HEK293 (cell line): ENCODE measurements around the gene IFIT2.

ENCODE experiments used
- CTCF ChIA-PET: fragments of 350-600 bp; formaldehyde crosslinking; extraction: SDS; loops from one replicate; lab custom pipeline; 2021; ENCODE audit warnings: antibody characterized with exemption; lab: Yijun Ruan, JAX
- POLR2A ChIA-PET: fragments of 300-600 bp; formaldehyde crosslinking; extraction: SDS; loops from one replicate; lab custom pipeline; 2020; ENCODE audit warnings: antibody characterized with exemption, inconsistent platforms; lab: Yijun Ruan, JAX
- H3K27ac ChIP-seq: fragments of 200-500 bp; sonication (Bioruptor generic); 2 replicates; pipeline ENCODE4 v1.5.1; 2014; ENCODE audit warnings: low read depth, low read length, control low read depth, inconsistent platforms; ENCODE audit errors: extremely low read depth
- H3K36me3 ChIP-seq, 2 experiments: fragments of 200-500 bp in 1 of 2; sonication (Bioruptor generic) in 1 of 2; 1 replicate in 1 of 2; 2 replicates in 1 of 2; pipeline ENCODE4 v1.5.1; 2014 to 2017; ENCODE audit warnings: inconsistent platforms in 2 of 2, low read length in 2 of 2; ENCODE audit not compliant: control insufficient read depth in 2 of 2, insufficient read depth in 1 of 2
- H3K4me1 ChIP-seq: fragments of 200-500 bp; sonication (Bioruptor generic); 2 replicates; pipeline ENCODE4 v1.5.1; 2014; ENCODE audit warnings: mild to moderate bottlenecking, low read length, inconsistent platforms; ENCODE audit not compliant: control insufficient read depth, insufficient read depth
- H3K4me3 ChIP-seq: 2 replicates; pipeline ENCODE4 v1.5.1; 2011; ENCODE audit warnings: low read depth, mild to moderate bottlenecking, control low read depth, low read length, moderate library complexity
- H3K9me3 ChIP-seq: fragments of 200-500 bp; sonication (Bioruptor generic); 2 replicates; pipeline ENCODE4 v1.5.1; 2014; ENCODE audit warnings: low read depth, low read length, inconsistent platforms; ENCODE audit not compliant: control insufficient read depth, insufficient read depth
- BCL6B ChIP-seq: fragments of 450-650 bp; formaldehyde crosslinking; IDR thresholded peaks from 2 replicates; pipeline ENCODE4 v1.5.1; 2017; ENCODE audit warnings: missing biosample characterization, missing genetic modification characterization
- ELK4 ChIP-seq: IDR thresholded peaks from 2 replicates; pipeline ENCODE4 v1.6.1; 2011; ENCODE audit warnings: mild to moderate bottlenecking, low read depth, low read length, borderline replicate concordance
- KLF16 ChIP-seq: fragments of 450-650 bp; formaldehyde crosslinking; IDR thresholded peaks from 2 replicates; pipeline ENCODE4 v1.5.1; 2017; ENCODE audit warnings: missing biosample characterization, missing genetic modification characterization
- OVOL3 ChIP-seq: fragments of 450-650 bp; formaldehyde crosslinking; IDR thresholded peaks from 2 replicates; pipeline ENCODE4 v1.5.1; 2016; ENCODE audit warnings: missing biosample characterization, missing genetic modification characterization
- YY2 ChIP-seq: fragments of 450-650 bp; formaldehyde crosslinking; IDR thresholded peaks from 2 replicates; pipeline ENCODE4 v1.5.1; 2016; ENCODE audit warnings: missing biosample characterization, missing genetic modification characterization
- ZBTB48 ChIP-seq: fragments of 450-650 bp; formaldehyde crosslinking; IDR thresholded peaks from 2 replicates; pipeline ENCODE4 v1.5.1; 2016; ENCODE audit warnings: missing biosample characterization, missing genetic modification characterization
- ZBTB8A ChIP-seq: fragments of 450-650 bp; formaldehyde crosslinking; IDR thresholded peaks from 2 replicates; pipeline ENCODE4 v1.5.1; 2016; ENCODE audit warnings: missing biosample characterization, missing genetic modification characterization
- ZEB2 ChIP-seq: fragments of 450-650 bp; formaldehyde crosslinking; IDR thresholded peaks from 2 replicates; pipeline ENCODE4 v1.5.1; 2016; ENCODE audit warnings: missing biosample characterization, missing genetic modification characterization
- ZFP41 ChIP-seq: fragments of 450-650 bp; formaldehyde crosslinking; IDR thresholded peaks from 2 replicates; pipeline ENCODE4 v1.5.1; 2016; ENCODE audit warnings: missing biosample characterization, missing genetic modification characterization, borderline replicate concordance
- ZNF148 ChIP-seq: fragments of 450-650 bp; formaldehyde crosslinking; IDR thresholded peaks from 2 replicates; pipeline ENCODE4 v1.5.0; 2017; ENCODE audit warnings: missing biosample characterization, missing genetic modification characterization, borderline replicate concordance
- ZNF175 ChIP-seq: fragments of 450-650 bp; formaldehyde crosslinking; IDR thresholded peaks from 2 replicates; pipeline ENCODE4 v1.5.1; 2016; ENCODE audit warnings: missing biosample characterization, missing genetic modification characterization
- ZNF19 ChIP-seq: fragments of 450-650 bp; formaldehyde crosslinking; IDR thresholded peaks from 2 replicates; pipeline ENCODE4; 2016; ENCODE audit warnings: missing biosample characterization, missing genetic modification characterization, low read depth
- ZNF211 ChIP-seq: fragments of 450-650 bp; formaldehyde crosslinking; IDR thresholded peaks from 2 replicates; pipeline ENCODE4 v1.5.1; 2016; ENCODE audit warnings: low read depth, missing biosample characterization, missing genetic modification characterization
- ZNF223 ChIP-seq: fragments of 450-650 bp; formaldehyde crosslinking; IDR thresholded peaks from 2 replicates; pipeline ENCODE4 v1.5.1; 2016; ENCODE audit warnings: missing biosample characterization, missing genetic modification characterization
- ZNF23 ChIP-seq: fragments of 450-650 bp; formaldehyde crosslinking; IDR thresholded peaks from 2 replicates; pipeline ENCODE4 v1.5.1; 2016; ENCODE audit warnings: missing biosample characterization, missing genetic modification characterization, borderline replicate concordance
- ZNF248 ChIP-seq: fragments of 450-650 bp; formaldehyde crosslinking; IDR thresholded peaks from 2 replicates; pipeline ENCODE4 v1.5.1; 2017; ENCODE audit warnings: missing biosample characterization, missing genetic modification characterization
- ZNF266 ChIP-seq: fragments of 450-650 bp; formaldehyde crosslinking; IDR thresholded peaks from 2 replicates; pipeline ENCODE4 v1.5.1; 2016; ENCODE audit warnings: missing biosample characterization, missing genetic modification characterization, low read depth
- ZNF529 ChIP-seq: fragments of 450-650 bp; formaldehyde crosslinking; IDR thresholded peaks from 2 replicates; pipeline ENCODE4 v1.5.1; 2017; ENCODE audit warnings: missing genetic modification characterization, missing biosample characterization; ENCODE audit not compliant: insufficient replicate concordance
- ZNF580 ChIP-seq: fragments of 450-650 bp; formaldehyde crosslinking; IDR thresholded peaks from 2 replicates; pipeline ENCODE4 v1.5.1; 2016; ENCODE audit warnings: missing biosample characterization, missing genetic modification characterization
- ZNF596 ChIP-seq: fragments of 450-650 bp; IDR thresholded peaks from 2 replicates; pipeline ENCODE4 v1.5.0; 2018; ENCODE audit warnings: missing biosample characterization, mild to moderate bottlenecking, missing genetic modification characterization, moderate library complexity
- ZNF621 ChIP-seq: fragments of 450-650 bp; formaldehyde crosslinking; IDR thresholded peaks from 2 replicates; pipeline ENCODE4 v1.5.1; 2017; ENCODE audit warnings: missing biosample characterization, missing genetic modification characterization
- ZNF639 ChIP-seq: fragments of 450-650 bp; formaldehyde crosslinking; IDR thresholded peaks from 2 replicates; pipeline ENCODE4 v1.5.1; 2016; ENCODE audit warnings: missing biosample characterization, missing genetic modification characterization
- ZNF670 ChIP-seq: fragments of 450-650 bp; formaldehyde crosslinking; IDR thresholded peaks from 2 replicates; pipeline ENCODE4 v1.5.1; 2016; ENCODE audit warnings: missing biosample characterization, missing genetic modification characterization, low read depth
- ZNF677 ChIP-seq: fragments of 450-650 bp; IDR thresholded peaks from 2 replicates; pipeline ENCODE4 v1.5.0; 2018; ENCODE audit warnings: missing biosample characterization, mild to moderate bottlenecking, missing genetic modification characterization, moderate library complexity
- ZNF791 ChIP-seq: fragments of 450-650 bp; formaldehyde crosslinking; IDR thresholded peaks from 2 replicates; pipeline ENCODE4 v1.5.1; 2016; ENCODE audit warnings: missing biosample characterization, missing genetic modification characterization
- ZNF843 ChIP-seq: fragments of 450-650 bp; formaldehyde crosslinking; IDR thresholded peaks from 2 replicates; pipeline ENCODE4 v1.5.1; 2016; ENCODE audit warnings: missing biosample characterization, missing genetic modification characterization

IFIT2 gene

GRCh38 chr10:89352802-89353201, 51.0 kb downstream of the IFIT2 start (continued):
- TF ChIP-seq ZEB2 (tag by site-specific recombination) (no peak), ZNF266 (no peak), ZNF580 (tag by site-specific recombination) (no peak), ZBTB8A (tag by site-specific recombination) (no peak), OVOL3 (no peak), ZNF791 (tag by site-specific recombination) (no peak), ZNF148 (tag by site-specific recombination) (no peak), ZNF19 (tag by site-specific recombination) (no peak)

GRCh38 chr10:89355394-89355931, 53.6 kb downstream of the IFIT2 start:
- no peak overlapping the region for H3K27ac ChIP-seq
- CTCF ChIA-PET: interaction anchor here (0.6 to 0.8 kb wide), 2 partner anchors 14 to 643 kb away, joined by 3 read pairs; no protein-coding TSS in a partner anchor
- no peak for TF ChIP-seq BCL6B (tag by site-specific recombination)
- TF ChIP-seq ZNF529 (tag by site-specific recombination): no peak
- TF ChIP-seq KLF16: no peak
- no peak for TF ChIP-seq ZBTB48 (tag by site-specific recombination)
- TF ChIP-seq YY2 (tag by site-specific recombination): no peak
- no peak for TF ChIP-seq ZNF843 (tag by site-specific recombination)
- no peak for TF ChIP-seq ZNF639
- TF ChIP-seq ZNF211: no peak
- H3K36me3 ChIP-seq: no peaks in the 10 kb centered on the region
- POLR2A ChIA-PET: interaction anchor here (0.5 kb wide), 1 partner anchor 37 kb away, joined by 4 read pairs; the partner anchor contains the start of gene IFIT1
- no peaks in the 10 kb centered on the region for H3K4me1 ChIP-seq
- no peaks in the 10 kb centered on the region for H3K9me3 ChIP-seq
- H3K4me3 ChIP-seq: no peak overlapping the region

- Histone ChIP-seq H3K9me3 (no peaks in the 10 kb centered on the region), H3K36me3 (no peaks in the 10 kb centered on the region), H3K4me3 (no peak overlapping the region), H3K27ac (no peak overlapping the region), H3K4me1 (no peaks in the 10 kb centered on the region)
- ChIA-PET POLR2A (no interaction called here), CTCF (no interaction called here)
- TF ChIP-seq ZNF23 (no peak), ZNF248 (tag by site-specific recombination) (no peak), ZNF670 (tag by site-specific recombination) (no peak), ZNF639 (no peak), ZNF596 (tag by site-specific recombination) (no peak), ZNF223 (tag by site-specific recombination) (no peak), ZNF677 (no peak), ELK4 (no peak), ZNF621 (no peak), ZNF175 (tag by site-specific recombination) (no peak), ZFP41 (tag by site-specific recombination) (no peak)
Measured at GRCh38 chr10:89357096-89357495, 55.2 kb downstream of the IFIT2 start.
